GM12864 (cell line): Measurements from ENCODE around the gene LSM14A.

ENCODE experiments used
- DNase-seq: peaks from one replicate; pipeline ENCODE4 v3.0.0-alpha.2; 2011; ENCODE audit warnings: low read depth
- H3K4me3 ChIP-seq: 2 replicates; pipeline ENCODE4 v1.5.1; 2011; ENCODE audit warnings: mild to moderate bottlenecking, low read depth, low read length, control low read depth
- TF ChIP-seq, protein P1 (sequence below): IDR thresholded peaks from 2 replicates; pipeline ENCODE4 v1.5.1; 2011; ENCODE audit warnings: low read depth, mild to moderate bottlenecking, moderate library complexity, low read length, control low read depth, inconsistent platforms; ENCODE audit errors: missing control alignments

LSM14A gene

DNA sequence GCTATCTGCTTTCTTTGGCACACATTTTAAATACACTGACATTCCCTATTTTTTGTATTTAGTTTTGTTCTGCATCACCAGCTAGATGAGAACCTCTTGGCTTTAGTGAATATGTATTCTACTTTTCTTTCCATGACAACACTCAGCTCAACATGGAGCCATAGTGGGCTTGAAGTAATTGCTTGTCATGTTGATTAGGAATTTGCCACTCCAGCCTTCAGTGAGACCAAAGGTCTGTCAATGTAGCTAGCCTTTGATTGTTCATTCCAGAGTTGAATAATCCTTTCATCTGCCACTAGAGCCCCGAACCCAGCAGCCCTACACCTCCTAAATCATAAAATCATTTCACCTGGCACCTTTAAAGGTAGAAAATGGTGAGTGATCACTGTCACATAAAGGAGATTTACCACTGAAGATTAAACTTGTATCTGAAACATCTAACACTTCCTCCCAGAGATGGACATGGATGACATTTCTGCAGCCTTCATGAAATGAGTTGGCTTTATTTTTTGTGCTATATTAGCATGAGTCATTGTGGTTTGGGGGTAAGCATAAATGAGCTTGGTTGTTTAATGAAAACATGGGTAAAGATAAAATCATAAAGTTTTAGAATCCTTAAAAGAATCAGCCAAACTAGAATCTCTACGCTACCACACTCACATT is 52.8 kb downstream of the LSM14A start:
- TF ChIP-seq, protein P1, sequence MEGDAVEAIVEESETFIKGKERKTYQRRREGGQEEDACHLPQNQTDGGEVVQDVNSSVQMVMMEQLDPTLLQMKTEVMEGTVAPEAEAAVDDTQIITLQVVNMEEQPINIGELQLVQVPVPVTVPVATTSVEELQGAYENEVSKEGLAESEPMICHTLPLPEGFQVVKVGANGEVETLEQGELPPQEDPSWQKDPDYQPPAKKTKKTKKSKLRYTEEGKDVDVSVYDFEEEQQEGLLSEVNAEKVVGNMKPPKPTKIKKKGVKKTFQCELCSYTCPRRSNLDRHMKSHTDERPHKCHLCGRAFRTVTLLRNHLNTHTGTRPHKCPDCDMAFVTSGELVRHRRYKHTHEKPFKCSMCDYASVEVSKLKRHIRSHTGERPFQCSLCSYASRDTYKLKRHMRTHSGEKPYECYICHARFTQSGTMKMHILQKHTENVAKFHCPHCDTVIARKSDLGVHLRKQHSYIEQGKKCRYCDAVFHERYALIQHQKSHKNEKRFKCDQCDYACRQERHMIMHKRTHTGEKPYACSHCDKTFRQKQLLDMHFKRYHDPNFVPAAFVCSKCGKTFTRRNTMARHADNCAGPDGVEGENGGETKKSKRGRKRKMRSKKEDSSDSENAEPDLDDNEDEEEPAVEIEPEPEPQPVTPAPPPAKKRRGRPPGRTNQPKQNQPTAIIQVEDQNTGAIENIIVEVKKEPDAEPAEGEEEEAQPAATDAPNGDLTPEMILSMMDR: no peak
- H3K4me3 ChIP-seq: no peak overlapping the region
- DNase-seq: no peak

DNA sequence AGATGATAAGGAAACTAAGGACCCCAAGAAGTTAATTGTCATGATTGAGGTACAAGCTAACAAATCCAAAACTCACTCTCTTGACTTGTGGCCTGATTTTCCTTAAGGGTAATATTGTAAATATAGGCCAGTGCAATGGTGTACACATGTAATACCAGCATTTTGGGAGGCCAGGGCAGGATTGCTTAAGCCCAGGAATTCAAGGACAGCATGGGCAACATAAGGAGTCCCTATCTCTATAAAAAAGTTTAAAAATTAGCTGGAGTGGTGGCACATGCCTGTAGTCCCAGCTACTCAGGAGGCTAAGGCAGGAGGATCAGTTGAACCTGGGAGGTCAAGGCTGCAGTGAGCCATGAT is 53.3 kb downstream of the LSM14A start:
- TF ChIP-seq, protein P1: no peak
- no peak overlapping the region for H3K4me3 ChIP-seq
- no peak for DNase-seq

DNA sequence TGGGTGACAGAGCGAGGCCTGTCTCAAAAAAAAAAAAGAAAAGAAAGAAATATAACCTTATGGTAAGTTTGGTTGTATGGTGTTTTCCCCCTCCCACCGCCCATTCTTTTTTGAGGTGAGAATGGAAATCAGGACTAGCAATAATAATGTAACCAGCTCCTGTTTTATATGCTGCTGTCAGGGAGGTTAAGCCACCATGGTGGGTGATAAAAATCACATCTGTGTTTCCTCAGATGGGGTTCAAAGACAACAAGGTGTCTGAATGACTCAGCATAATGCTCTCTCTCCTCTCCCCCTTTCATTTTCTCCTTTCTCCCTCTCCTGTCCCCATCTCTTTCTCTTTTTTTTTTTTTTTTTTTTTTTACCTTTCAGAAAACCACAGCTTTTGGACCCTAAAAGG is 53.7 kb downstream of the LSM14A start:
- TF ChIP-seq, protein P1: no peak
- no peak for DNase-seq

DNA sequence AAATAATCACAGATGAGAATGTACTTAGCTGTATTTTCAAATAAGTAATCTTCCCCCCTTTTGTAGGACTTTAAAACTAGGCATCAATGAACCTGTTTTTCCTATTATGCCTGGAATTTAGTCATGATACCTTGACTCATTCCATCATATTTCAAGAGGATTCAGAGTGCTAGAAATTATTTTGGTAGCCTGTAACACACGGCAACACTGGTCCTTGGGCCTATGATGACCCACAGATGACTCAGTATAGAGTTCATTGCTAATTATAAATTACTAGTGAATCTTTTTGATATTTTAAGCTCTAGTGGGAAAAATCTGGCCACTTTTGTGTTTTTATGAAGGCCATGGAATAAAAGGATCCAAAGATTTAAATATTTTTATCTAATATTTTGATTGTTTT is 56.0 kb downstream of the LSM14A start:
- TF ChIP-seq, protein P1: no peak
- H3K4me3 ChIP-seq: no peak overlapping the region
- no peak for DNase-seq

More for the DNA sequence above, 53.7 kb downstream of the LSM14A start:
- no peak overlapping the region for H3K4me3 ChIP-seq

DNA sequence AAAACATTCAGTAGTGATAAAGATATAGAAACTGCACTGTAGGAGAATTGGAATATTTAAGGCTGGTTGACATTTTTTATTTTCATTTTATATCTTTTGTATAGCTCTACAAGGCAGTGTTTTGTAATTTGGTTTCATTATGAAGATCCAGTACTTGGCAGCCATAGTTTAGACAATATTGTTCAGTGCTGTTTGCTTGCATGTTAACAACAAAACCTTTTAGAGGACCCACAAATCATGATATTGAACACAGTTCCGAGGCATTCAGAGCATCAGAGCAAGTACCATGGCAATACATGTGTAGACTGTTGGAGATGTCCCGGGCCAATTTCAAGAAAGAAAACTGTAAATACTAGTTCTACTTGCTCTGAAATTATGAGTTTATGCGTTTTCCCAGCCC is 56.5 kb downstream of the LSM14A start:
- DNase-seq: no peak
- TF ChIP-seq, protein P1: no peak
- H3K4me3 ChIP-seq: no peak overlapping the region

DNA sequence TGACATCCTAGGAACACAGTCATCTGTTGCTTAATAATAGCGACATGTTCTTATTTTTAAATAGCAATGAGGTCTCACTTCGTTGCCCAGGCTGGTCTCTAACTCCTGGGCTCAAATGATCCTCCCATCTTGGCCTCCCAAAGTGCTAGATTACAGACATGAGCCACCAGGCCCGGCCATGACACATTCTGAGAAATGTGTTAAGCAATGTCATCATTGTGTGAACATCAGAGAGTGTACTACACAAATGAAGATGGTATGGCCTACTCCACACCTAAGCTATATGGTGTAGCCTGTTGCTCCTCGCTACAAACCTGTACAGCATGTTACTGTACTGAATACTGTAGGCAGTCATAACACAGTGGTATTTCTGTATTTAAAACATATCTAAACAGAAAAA is 57.4 kb downstream of the LSM14A start:
- no peak overlapping the region for H3K4me3 ChIP-seq
- DNase-seq: no peak
- TF ChIP-seq, protein P1: no peak

DNA sequence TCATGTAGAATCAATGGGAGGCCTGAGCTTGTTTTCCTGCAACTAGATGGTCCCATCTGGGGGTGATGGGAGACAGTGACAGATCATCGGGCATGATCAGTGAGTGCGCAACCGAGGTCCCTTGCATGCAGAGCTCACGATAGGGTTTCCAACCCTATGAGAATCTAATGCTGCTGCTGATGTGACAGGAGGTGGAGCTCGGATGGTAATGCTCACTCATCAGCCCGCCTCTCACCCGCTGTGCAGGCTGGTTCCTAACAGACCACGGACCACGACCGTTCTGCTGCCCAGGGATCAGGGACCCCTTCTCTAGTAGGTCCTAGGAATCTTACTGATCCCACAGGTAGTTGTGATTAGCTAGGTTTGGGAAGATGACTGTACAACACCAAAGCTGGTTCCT is 58.5 kb downstream of the LSM14A start:
- DNase-seq: no peak
- no peak overlapping the region for H3K4me3 ChIP-seq
- TF ChIP-seq, protein P1: no peak
